OCI-LY7 (cell line): ENCODE results near the gene PRR14. TPM values are rescaled to one million over a fixed set of nuclear protein-coding genes. Genes with fewer than 3 reads are reported as not detected.

Experiments
- BruUV-seq: library from RNA; stranded (reverse); fragments of 400-500 nt; replicated peaks from 2 replicates; lab custom pipeline; 2021; lab: Mats Ljungman, UMichigan
- CTCF ChIA-PET: fragments of 300-600 bp; sonication (Branson Sonifier 250); formaldehyde crosslinking; loops from one replicate; lab custom pipeline; 2022; ENCODE audit warnings: antibody characterized with exemption; ENCODE audit not compliant: unreplicated experiment; lab: Charles Lee
- POLR2A ChIA-PET: fragments of 300-600 bp; sonication (Branson Sonifier 250); formaldehyde crosslinking; loops from one replicate; lab custom pipeline; 2022; ENCODE audit warnings: antibody characterized with exemption; lab: Charles Lee
- DNase-seq: peaks from one replicate; pipeline ENCODE4 v3.0.0-alpha.2; 2015; ENCODE audit warnings: low spot score
- H2AFZ ChIP-seq: fragments of 200-600 bp; sonication (generic), shearing (Covaris generic); 2 replicates; pipeline ENCODE4 v1.6.1; 2014; ENCODE audit warnings: mild to moderate bottlenecking, antibody characterized with exemption, low read length, moderate library complexity
- H3K27ac ChIP-seq: fragments of 200-600 bp; sonication (generic); 2 replicates; pipeline ENCODE4 v1.5.1; 2014; ENCODE audit warnings: mixed run types, low read depth, mild to moderate bottlenecking, moderate library complexity, low read length, inconsistent platforms; ENCODE audit not compliant: poor library complexity, severe bottlenecking
- H3K36me3 ChIP-seq: fragments of 200-600 bp; sonication (generic); 2 replicates; pipeline ENCODE4 v1.6.1; 2014; ENCODE audit warnings: mild to moderate bottlenecking, antibody characterized with exemption, low read length, moderate library complexity, mixed read lengths; ENCODE audit not compliant: insufficient read depth
- H3K4me1 ChIP-seq: fragments of 200-600 bp; sonication (generic); 2 replicates; pipeline ENCODE4 v1.5.1; 2014; ENCODE audit warnings: mild to moderate bottlenecking, low read length; ENCODE audit not compliant: insufficient read depth, poor library complexity, severe bottlenecking
- H3K4me2 ChIP-seq: fragments of 200-600 bp; sonication (generic); 2 replicates; pipeline ENCODE4 v1.6.1; 2014; ENCODE audit warnings: mild to moderate bottlenecking, low read length
- H3K4me3 ChIP-seq: fragments of 200-600 bp; sonication (generic); 2 replicates; pipeline ENCODE4 v1.5.1; 2014; ENCODE audit warnings: mild to moderate bottlenecking, low read depth, low read length; ENCODE audit not compliant: poor library complexity, severe bottlenecking
- H3K79me2 ChIP-seq: fragments of 200-600 bp; sonication (generic); 2 replicates; pipeline ENCODE4 v1.6.1; 2016; ENCODE audit warnings: low read depth, mild to moderate bottlenecking, low read length, moderate library complexity, mixed read lengths; ENCODE audit not compliant: insufficient read depth
- H3K9me2 ChIP-seq: fragments of 200-600 bp; sonication (generic); 2 replicates; pipeline ENCODE4 v1.6.1; 2016; ENCODE audit warnings: mild to moderate bottlenecking, low read length, mixed read lengths; ENCODE audit not compliant: insufficient read depth
- H3K9me3 ChIP-seq: fragments of 200-600 bp; sonication (generic); 2 replicates; pipeline ENCODE4 v1.6.1; 2014; ENCODE audit warnings: mild to moderate bottlenecking, mixed run types, low read length, mixed read lengths
- H4K20me1 ChIP-seq: fragments of 200-600 bp; sonication (generic); 2 replicates; pipeline ENCODE4 v1.6.1; 2014; ENCODE audit warnings: mild to moderate bottlenecking, antibody characterized with exemption, low read length, moderate library complexity, mixed read lengths; ENCODE audit not compliant: insufficient read depth
- EZH2phosphoT487 ChIP-seq: fragments of 200-600 bp; sonication (generic); IDR thresholded peaks from 2 replicates; pipeline ENCODE4 v1.6.1; 2018; ENCODE audit warnings: low read depth, borderline replicate concordance, mild to moderate bottlenecking, mixed run types, antibody characterized with exemption, low read length, moderate library complexity, mixed read lengths
- intact Hi-C: fragments of 100-400 bp; cut with micrococcal nuclease; formaldehyde crosslinking; loops from one replicate; pipeline ENCODE4 v1.10.0; 2022; ENCODE audit not compliant: unreplicated experiment
- total RNA-seq, 2 experiments: library from RNA; depleted of rRNA in 1 of 2; stranded (reverse); fragments of >200 nt in 1 of 2; shearing (Covaris generic) in 1 of 2; gene quantifications; 2 replicates each; pipeline ENCODE4 v1.2.3, GENCODE V29; 2014 to 2022
- TF ChIP-seq, protein P1 (sequence below): fragments of 200-600 bp; sonication (generic); conservative IDR thresholded peaks from 2 replicates; pipeline ENCODE4 v1.5.1; 2014; ENCODE audit warnings: mild to moderate bottlenecking, antibody characterized with exemption, low read length, moderate library complexity, mixed read lengths

PRR14 gene
- total RNA-seq, 2 experiments from 2014 or later, result 33.2 to 75.5 TPM

DNA sequence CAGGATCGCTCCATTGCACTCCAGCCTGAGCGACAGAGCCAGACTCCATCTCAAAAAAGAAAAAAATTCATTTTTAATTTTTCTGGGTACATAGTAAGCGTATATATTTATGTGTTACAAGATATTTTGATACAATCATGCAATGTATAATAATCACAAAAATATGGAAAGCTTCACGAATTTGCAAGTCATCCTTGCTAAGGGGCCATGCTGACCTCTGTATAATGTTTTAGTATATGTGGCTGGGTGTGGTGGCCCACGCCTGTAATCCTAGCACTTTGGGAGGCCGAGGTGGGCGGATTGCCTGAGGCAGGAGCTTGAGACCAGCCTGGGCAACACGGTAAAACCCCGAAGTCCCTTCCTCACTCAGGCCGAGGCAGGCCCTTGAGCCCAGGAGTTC lies 24.4 kb downstream of the PRR14 start:
- Histone ChIP-seq H3K9me3 (no peaks in the 10 kb centered on the region), H3K4me2 (no peak overlapping the region), H3K79me2 (no peaks in the 10 kb centered on the region), H3K4me1 (no peaks in the 10 kb centered on the region), H3K36me3 (peaks cover 10% of the 10 kb centered on the region; the same call in 1 of the 2 replicates), H2AFZ (no peak overlapping the region), H3K4me3 (no peak overlapping the region), H3K9me2 (no peaks in the 10 kb centered on the region), H3K27ac (no peak overlapping the region), H4K20me1 (no peaks in the 10 kb centered on the region)
- CTCF ChIA-PET, result no interaction called here
- POLR2A ChIA-PET, result no interaction called here
- intact Hi-C loops, result no loop called here
- no peak for DNase-seq
- TF ChIP-seq EZH2phosphoT487, result no peak
- TF ChIP-seq, protein P1, sequence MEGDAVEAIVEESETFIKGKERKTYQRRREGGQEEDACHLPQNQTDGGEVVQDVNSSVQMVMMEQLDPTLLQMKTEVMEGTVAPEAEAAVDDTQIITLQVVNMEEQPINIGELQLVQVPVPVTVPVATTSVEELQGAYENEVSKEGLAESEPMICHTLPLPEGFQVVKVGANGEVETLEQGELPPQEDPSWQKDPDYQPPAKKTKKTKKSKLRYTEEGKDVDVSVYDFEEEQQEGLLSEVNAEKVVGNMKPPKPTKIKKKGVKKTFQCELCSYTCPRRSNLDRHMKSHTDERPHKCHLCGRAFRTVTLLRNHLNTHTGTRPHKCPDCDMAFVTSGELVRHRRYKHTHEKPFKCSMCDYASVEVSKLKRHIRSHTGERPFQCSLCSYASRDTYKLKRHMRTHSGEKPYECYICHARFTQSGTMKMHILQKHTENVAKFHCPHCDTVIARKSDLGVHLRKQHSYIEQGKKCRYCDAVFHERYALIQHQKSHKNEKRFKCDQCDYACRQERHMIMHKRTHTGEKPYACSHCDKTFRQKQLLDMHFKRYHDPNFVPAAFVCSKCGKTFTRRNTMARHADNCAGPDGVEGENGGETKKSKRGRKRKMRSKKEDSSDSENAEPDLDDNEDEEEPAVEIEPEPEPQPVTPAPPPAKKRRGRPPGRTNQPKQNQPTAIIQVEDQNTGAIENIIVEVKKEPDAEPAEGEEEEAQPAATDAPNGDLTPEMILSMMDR, result no peak
- no TSS peak for BruUV-seq

DNA sequence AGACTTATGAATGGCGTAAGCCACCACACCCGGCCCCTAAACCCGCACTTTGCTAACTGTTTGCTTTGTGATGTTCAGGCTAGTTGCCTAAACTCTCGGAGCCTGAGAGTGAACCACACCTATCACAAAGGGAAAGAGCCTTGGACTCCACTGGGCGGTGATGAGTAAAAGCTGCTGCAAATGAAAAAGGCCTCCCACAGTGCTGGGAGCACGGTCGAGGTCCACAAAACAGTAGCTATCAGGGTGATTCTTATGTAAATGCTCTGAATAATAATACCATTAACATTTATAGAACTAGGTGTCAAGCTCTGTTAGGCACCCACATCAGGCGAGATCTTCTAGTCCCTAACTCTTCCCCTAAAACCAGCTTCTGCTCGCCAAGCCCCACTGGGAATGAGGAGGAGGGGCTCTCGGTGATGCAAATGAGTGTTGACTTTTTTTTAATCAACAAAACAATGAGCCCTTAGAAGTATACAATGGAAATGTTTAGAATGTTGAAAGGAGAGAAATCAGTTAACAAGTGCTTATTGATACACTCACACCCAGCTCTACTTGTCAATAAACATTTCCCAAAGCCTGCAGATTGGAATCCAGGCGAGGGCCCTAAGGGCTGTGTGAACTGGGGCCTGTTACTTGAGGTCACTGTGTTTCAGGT lies 27.3 kb downstream of the PRR14 start:
- Histone ChIP-seq H3K79me2 (no peaks in the 10 kb centered on the region), H3K4me1 (no peaks in the 10 kb centered on the region), H2AFZ (no peak overlapping the region), H3K9me2 (no peaks in the 10 kb centered on the region), H3K4me3 (no peak overlapping the region), H4K20me1 (no peaks in the 10 kb centered on the region), H3K27ac (no peak overlapping the region), H3K9me3 (no peaks in the 10 kb centered on the region), H3K4me2 (no peak overlapping the region), H3K36me3 (no peaks in the 10 kb centered on the region)
- DNase-seq, result no peak
- TF ChIP-seq, protein P1, result no peak
- TF ChIP-seq EZH2phosphoT487, result no peak
- ChIA-PET CTCF (no interaction called here), POLR2A (no interaction called here)
- intact Hi-C loops, result no loop called here
- BruUV-seq, result no TSS peak

DNA sequence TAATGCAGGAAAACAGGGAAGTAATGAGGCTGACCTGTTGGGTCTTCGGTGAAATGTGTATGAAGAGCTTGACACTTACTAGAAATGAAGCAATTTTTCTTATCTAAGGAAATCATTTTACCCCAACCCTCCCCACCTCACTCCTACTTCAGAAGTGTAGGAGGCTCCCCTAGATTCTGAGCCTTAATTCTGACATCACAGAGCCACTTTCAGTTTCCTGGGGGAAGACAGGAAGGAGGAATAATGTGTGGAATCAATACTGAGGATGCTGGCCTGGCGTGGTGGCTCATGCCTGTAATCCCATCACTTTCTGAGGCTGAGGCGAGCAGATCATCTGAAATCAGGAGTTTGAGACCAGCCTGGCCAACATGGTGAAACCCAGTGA lies 27.8 kb downstream of the PRR14 start:
- CTCF ChIA-PET, result no interaction called here
- no peak for TF ChIP-seq EZH2phosphoT487
- TF ChIP-seq, protein P1, result no peak
- no peaks in the 10 kb centered on the region for H3K9me2 ChIP-seq
- no peak overlapping the region for H3K27ac ChIP-seq
- DNase-seq, result no peak
- intact Hi-C loops, result no loop called here
- no peak overlapping the region for H3K4me3 ChIP-seq
- no peaks in the 10 kb centered on the region for H3K36me3 ChIP-seq
- H3K4me1 ChIP-seq, result no peaks in the 10 kb centered on the region
- H4K20me1 ChIP-seq, result no peaks in the 10 kb centered on the region
- no peak overlapping the region for H2AFZ ChIP-seq
- H3K4me2 ChIP-seq, result no peak overlapping the region
- H3K9me3 ChIP-seq, result no peaks in the 10 kb centered on the region
- BruUV-seq, result no TSS peak
- H3K79me2 ChIP-seq, result no peaks in the 10 kb centered on the region
- POLR2A ChIA-PET, result no interaction called here
